Natural killer cell treated with Interleukin-12 subunit alpha and Interleukin-12 subunit beta and Interleukin-15 and Interleukin-18, amount 100 ng/mL, for 72 hours (primary cell): Measurements from ENCODE around the gene NCK2. TPM values are rescaled to one million over a fixed set of nuclear protein-coding genes. Genes with fewer than 3 reads are reported as not detected.

Experiments
- ATAC-seq, 2 donors: fragments of 150-1000 bp; cut with Tn5 transposase in 1 of 2; sonication (Bioruptor Pico), chemical (Tn5 transposase) in 1 of 2; 2 replicates each; pipeline ENCODE4 v1.10.0; 2021
- DNase-seq: peaks from one replicate; pipeline ENCODE4 v3.0.0; 2022; ENCODE audit warnings: low spot score
- H3K27ac Mint-ChIP-seq, 2 donors: 1 replicate in 1 of 2; 2 replicates in 1 of 2; pipeline ENCODE4 v1.8.0; 2022; ENCODE audit warnings: mixed read lengths in 2 of 2, mild to moderate bottlenecking in 1 of 2, moderate library complexity in 1 of 2
- H3K27me3 Mint-ChIP-seq, 2 donors: 1 replicate in 1 of 2; 2 replicates in 1 of 2; pipeline ENCODE4 v1.8.0; 2022; ENCODE audit warnings: mixed read lengths in 2 of 2
- H3K36me3 Mint-ChIP-seq: one replicate; pipeline ENCODE4 v1.8.0; 2022; ENCODE audit warnings: mixed read lengths
- H3K4me1 Mint-ChIP-seq, 2 donors: 1 replicate in 1 of 2; 2 replicates in 1 of 2; pipeline ENCODE4 v1.8.0; 2022; ENCODE audit warnings: low read depth in 2 of 2, mixed read lengths in 2 of 2, mild to moderate bottlenecking in 1 of 2
- H3K4me3 Mint-ChIP-seq: one replicate; pipeline ENCODE4 v1.8.0; 2022; ENCODE audit warnings: mixed read lengths
- H3K9me3 Mint-ChIP-seq: 2 replicates; pipeline ENCODE4 v1.8.0; 2022; ENCODE audit warnings: mixed read lengths
- total RNA-seq, 2 donors: library from RNA; stranded (reverse); gene quantifications; one replicate each; pipeline ENCODE4 v1.2.3, GENCODE V29; 2022

NCK2 gene
- total RNA-seq, 2 donors from 2014 or later = 44.7 to 47.4 TPM

GRCh38 chr2:105882920-105883435 is 138.3 kb downstream of the NCK2 start:
- peaks cover 53 to 54% of the 10 kb centered on the region in 2 donors for H3K4me1 Mint-ChIP-seq
- no peak overlapping the region for H3K27ac Mint-ChIP-seq
- no peaks in the 10 kb centered on the region for H3K27me3 Mint-ChIP-seq
- H3K4me3 Mint-ChIP-seq = no peak overlapping the region
- ATAC-seq = no peak
- DNase-seq = no peak
- no peaks in the 10 kb centered on the region for H3K9me3 Mint-ChIP-seq
- H3K36me3 Mint-ChIP-seq = peaks cover 18% of the 10 kb centered on the region

- no peak for DNase-seq
- peaks cover 51 to 53% of the 10 kb centered on the region in 2 donors for H3K4me1 Mint-ChIP-seq
These were observed 139.4 kb downstream of the NCK2 start for GRCh38 chr2:105883911-105884694.

DNA sequence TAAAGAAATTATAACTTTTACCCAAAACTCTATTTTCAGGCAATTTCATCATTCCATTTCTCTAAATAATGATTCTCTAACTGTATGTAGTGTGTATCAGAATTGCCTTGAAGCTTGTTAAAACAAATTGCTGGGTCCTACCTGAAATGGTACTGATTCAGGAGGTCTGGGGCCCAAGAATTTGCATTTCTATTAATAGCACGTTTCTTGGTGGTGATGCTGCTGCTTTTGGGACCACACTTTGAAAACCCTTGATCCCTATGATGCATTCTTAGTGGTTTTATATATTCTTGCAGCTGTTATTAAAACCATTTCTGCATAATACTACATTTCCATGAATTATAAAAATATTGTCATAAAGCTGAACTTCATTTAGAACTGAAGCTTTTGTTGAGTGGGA is 140.7 kb downstream of the NCK2 start:
- H3K4me1 Mint-ChIP-seq = peaks cover 48 to 53% of the 10 kb centered on the region in 2 donors
- H3K36me3 Mint-ChIP-seq = peaks cover 11% of the 10 kb centered on the region
- ATAC-seq (no peak), DNase-seq (no peak)
- no peaks in the 10 kb centered on the region for H3K27me3 Mint-ChIP-seq
- no peak overlapping the region for H3K4me3 Mint-ChIP-seq
- peak overlapping the region in 1 of 2 donors; percentile 85 for H3K27ac Mint-ChIP-seq
- H3K9me3 Mint-ChIP-seq = peaks cover 2% of the 10 kb centered on the region

More at GRCh38 chr2:105883911-105884694, 139.4 kb downstream of the NCK2 start:
- H3K9me3 Mint-ChIP-seq = peaks cover 2% of the 10 kb centered on the region
- peaks cover 18% of the 10 kb centered on the region for H3K36me3 Mint-ChIP-seq
- no peaks in the 10 kb centered on the region for H3K27me3 Mint-ChIP-seq
- H3K27ac Mint-ChIP-seq = no peak overlapping the region
- H3K4me3 Mint-ChIP-seq = no peak overlapping the region
- ATAC-seq = no peak

GRCh38 chr2:105886029-105886454 is 141.3 kb downstream of the NCK2 start:
- peak overlapping the region in 1 of 2 donors; percentile 85 for H3K27ac Mint-ChIP-seq
- H3K9me3 Mint-ChIP-seq = peaks cover 2% of the 10 kb centered on the region
- H3K4me1 Mint-ChIP-seq = peaks cover 51 to 59% of the 10 kb centered on the region in 2 donors
- H3K27me3 Mint-ChIP-seq = no peaks in the 10 kb centered on the region
- H3K4me3 Mint-ChIP-seq = no peak overlapping the region
- peaks cover 11% of the 10 kb centered on the region for H3K36me3 Mint-ChIP-seq
- DNase-seq (no peak), ATAC-seq (no peak)

- Mint-ChIP-seq H3K4me3 (peak overlapping the region; percentile 11), H3K4me1 (peaks cover 53 to 61% of the 10 kb centered on the region in 2 donors), H3K27ac (peak overlapping the region; percentile 15 to 85)
These were observed 142.0 kb downstream of the NCK2 start for GRCh38 chr2:105886687-105887086.

DNA sequence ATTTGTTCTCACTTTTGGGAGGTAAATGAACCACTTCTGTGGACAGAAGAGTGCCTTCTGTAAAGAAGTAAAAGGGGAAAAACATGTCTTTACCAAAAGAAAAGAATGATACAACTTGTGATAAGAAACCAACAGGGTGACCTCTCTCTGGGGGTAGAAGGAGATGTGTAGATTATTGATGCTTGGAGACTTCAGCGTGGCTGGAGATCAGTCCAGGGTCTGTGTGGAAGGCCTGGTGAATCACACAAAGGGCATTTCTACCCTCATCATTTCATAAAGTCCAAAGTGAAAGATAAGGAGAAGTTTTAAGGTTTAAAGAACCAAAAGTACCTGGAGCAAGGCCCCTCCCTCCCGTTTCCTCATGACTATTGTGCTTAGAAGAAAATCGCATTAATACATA is 142.5 kb downstream of the NCK2 start:
- peak in 1 of 2 donors; percentile 49 for ATAC-seq
- Mint-ChIP-seq H3K9me3 (peaks cover 2% of the 10 kb centered on the region), H3K4me1 (peaks cover 51 to 57% of the 10 kb centered on the region in 2 donors), H3K27ac (peak overlapping the region; percentile 15 to 85), H3K27me3 (no peaks in the 10 kb centered on the region), H3K36me3 (peaks cover 11% of the 10 kb centered on the region), H3K4me3 (peak overlapping the region; percentile 11)
- no peak for DNase-seq

More at GRCh38 chr2:105886687-105887086, 142.0 kb downstream of the NCK2 start:
- Mint-ChIP-seq H3K27me3 (no peaks in the 10 kb centered on the region), H3K9me3 (peaks cover 2% of the 10 kb centered on the region), H3K36me3 (peaks cover 11% of the 10 kb centered on the region)
- DNase-seq (no peak), ATAC-seq (no peak)

- Mint-ChIP-seq H3K27me3 (no peaks in the 10 kb centered on the region), H3K27ac (peak overlapping the region in 1 of 2 donors; percentile 85), H3K36me3 (peaks cover 11% of the 10 kb centered on the region), H3K4me1 (peaks cover 42 to 51% of the 10 kb centered on the region in 2 donors), H3K9me3 (peaks cover 2% of the 10 kb centered on the region), H3K4me3 (no peak overlapping the region)
- DNase-seq = no peak
- peak; percentile 82 to 83 for ATAC-seq
These were observed 143.9 kb downstream of the NCK2 start for GRCh38 chr2:105888625-105889024.

DNA sequence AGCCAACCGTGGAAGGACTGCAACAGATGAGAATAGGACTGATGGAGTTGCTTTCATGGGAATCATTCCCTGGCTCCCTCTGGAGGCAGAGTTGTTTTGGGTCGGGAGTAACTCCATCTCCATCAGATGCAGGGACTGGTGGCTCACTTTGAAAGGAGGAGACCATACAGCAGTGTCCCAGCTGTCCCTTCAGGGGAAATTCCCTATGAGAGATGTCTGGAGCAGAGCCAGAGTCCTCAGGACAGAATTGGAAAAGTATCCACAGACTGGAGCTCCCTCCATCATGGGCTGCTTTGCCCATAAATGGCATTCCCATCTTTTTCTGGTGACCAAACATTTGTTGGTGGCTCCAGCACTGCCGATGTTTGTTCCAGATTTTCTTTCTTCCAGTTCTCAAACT is 144.3 kb downstream of the NCK2 start:
- Mint-ChIP-seq H3K27ac (no peak overlapping the region), H3K36me3 (peaks cover 11% of the 10 kb centered on the region), H3K4me3 (no peak overlapping the region), H3K9me3 (peaks cover 2% of the 10 kb centered on the region), H3K4me1 (peaks cover 41 to 48% of the 10 kb centered on the region in 2 donors), H3K27me3 (no peaks in the 10 kb centered on the region)
- DNase-seq (no peak), ATAC-seq (no peak)

- no peak overlapping the region for H3K4me3 Mint-ChIP-seq
- H3K27me3 Mint-ChIP-seq = no peaks in the 10 kb centered on the region
- peaks cover 35 to 45% of the 10 kb centered on the region in 2 donors for H3K4me1 Mint-ChIP-seq
- ATAC-seq = no peak
- H3K36me3 Mint-ChIP-seq = peaks cover 11% of the 10 kb centered on the region
- DNase-seq = no peak
- H3K27ac Mint-ChIP-seq = peak overlapping the region in 1 of 2 donors; percentile 84
- peaks cover 2% of the 10 kb centered on the region for H3K9me3 Mint-ChIP-seq
These were observed 145.4 kb downstream of the NCK2 start for GRCh38 chr2:105890111-105890510.

GRCh38 chr2:105890856-105891255 is 146.1 kb downstream of the NCK2 start:
- no peak for ATAC-seq
- peaks cover 30 to 42% of the 10 kb centered on the region in 2 donors for H3K4me1 Mint-ChIP-seq
- no peak overlapping the region for H3K4me3 Mint-ChIP-seq
- H3K9me3 Mint-ChIP-seq = peaks cover 2% of the 10 kb centered on the region
- peaks cover 11% of the 10 kb centered on the region for H3K36me3 Mint-ChIP-seq
- no peaks in the 10 kb centered on the region for H3K27me3 Mint-ChIP-seq
- peak overlapping the region in 1 of 2 donors; percentile 84 for H3K27ac Mint-ChIP-seq
- no peak for DNase-seq

DNA sequence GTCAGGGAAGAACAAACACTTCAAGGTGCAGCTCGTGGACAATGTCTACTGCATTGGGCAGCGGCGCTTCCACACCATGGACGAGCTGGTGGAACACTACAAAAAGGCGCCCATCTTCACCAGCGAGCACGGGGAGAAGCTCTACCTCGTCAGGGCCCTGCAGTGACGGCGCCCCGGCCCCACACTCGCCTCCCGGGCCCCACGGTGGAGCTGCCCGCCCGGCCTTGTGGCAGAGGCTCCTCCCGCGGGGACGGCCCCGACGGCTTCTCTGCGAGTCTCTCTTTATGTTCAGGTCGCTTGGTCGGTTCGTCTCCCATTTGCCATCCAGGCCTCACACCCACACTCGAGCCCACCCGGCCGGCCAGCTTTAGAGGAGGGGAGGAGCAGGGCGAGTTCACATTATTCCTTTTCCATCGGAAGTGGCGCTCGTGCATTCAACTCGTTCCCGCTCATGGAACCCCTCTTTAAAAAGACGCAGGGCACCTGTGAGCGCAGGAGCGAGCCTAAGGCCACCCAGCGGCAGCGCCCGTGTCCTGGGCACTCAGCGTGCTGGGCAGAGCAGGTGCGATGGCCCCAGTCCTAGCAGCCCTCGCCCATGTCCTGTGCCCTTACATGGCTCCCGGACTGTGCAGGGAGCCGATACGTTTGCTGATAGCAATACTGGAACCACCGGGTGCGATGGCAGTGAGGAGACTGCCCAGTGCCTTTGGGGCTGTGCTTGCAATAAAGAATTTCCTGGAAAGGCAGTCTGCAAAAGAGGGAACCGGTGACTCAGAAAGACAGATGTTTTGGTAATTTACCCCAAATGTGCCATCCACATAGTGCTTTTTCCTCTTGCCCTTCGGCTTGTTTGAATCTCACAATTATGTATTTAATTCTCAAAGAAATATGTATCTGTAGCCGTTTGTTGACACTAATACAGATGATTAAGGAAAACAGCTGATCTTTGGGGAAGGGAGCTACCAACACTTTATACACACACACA is 148.6 kb downstream of the NCK2 start:
- peaks cover 4% of the 10 kb centered on the region for H3K9me3 Mint-ChIP-seq
- DNase-seq = no peak
- H3K4me1 Mint-ChIP-seq = peaks cover 10 to 27% of the 10 kb centered on the region in 2 donors
- H3K36me3 Mint-ChIP-seq = peaks cover 8% of the 10 kb centered on the region
- no peaks in the 10 kb centered on the region for H3K27me3 Mint-ChIP-seq
- no peak overlapping the region for H3K4me3 Mint-ChIP-seq
- no peak overlapping the region for H3K27ac Mint-ChIP-seq
- ATAC-seq = no peak

DNA sequence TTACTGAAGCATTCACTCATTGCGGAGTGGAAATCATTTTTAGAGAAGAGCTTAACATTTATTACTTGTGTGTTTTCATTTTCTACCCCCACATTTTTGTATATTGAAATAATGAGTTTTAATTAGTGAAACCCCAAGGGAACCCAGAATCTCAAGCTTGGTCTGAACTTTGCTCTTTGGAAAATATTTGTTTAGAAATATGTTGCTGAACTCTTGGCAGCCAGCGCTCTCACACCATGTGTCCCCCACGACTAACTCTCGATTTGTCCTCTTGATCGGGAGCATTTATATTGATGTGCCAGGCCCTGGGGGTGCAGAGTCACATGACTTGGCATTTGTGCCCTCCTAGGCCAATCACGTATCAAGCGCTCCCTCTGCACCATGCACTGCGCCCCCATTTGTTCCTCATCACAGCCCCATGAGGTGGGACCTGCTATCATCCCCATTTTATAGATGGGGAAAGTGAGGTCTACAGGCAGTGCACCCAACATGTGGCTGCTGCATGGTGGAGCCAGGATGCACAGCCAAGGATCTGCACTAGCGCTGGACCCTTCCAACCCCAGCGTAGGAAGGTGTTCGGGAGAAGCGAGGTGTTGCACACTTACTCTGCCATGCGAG is 149.7 kb downstream of the NCK2 start:
- H3K27ac Mint-ChIP-seq = no peak overlapping the region
- no peaks in the 10 kb centered on the region for H3K27me3 Mint-ChIP-seq
- peak in 1 of 2 donors; percentile 13 for ATAC-seq
- H3K4me1 Mint-ChIP-seq = peaks cover 8 to 21% of the 10 kb centered on the region in 2 donors
- no peak overlapping the region for H3K4me3 Mint-ChIP-seq
- DNase-seq = no peak
- H3K9me3 Mint-ChIP-seq = peaks cover 8% of the 10 kb centered on the region
- H3K36me3 Mint-ChIP-seq = peaks cover 18% of the 10 kb centered on the region
